ENCODE measurements around the gene OPN4. TPM values are rescaled to one million over a fixed set of nuclear protein-coding genes. Genes with fewer than 3 reads are reported as not detected.

Gene OPN4
- total RNA-seq, 1 experiment from 2014 or later, result not detected

DNA sequence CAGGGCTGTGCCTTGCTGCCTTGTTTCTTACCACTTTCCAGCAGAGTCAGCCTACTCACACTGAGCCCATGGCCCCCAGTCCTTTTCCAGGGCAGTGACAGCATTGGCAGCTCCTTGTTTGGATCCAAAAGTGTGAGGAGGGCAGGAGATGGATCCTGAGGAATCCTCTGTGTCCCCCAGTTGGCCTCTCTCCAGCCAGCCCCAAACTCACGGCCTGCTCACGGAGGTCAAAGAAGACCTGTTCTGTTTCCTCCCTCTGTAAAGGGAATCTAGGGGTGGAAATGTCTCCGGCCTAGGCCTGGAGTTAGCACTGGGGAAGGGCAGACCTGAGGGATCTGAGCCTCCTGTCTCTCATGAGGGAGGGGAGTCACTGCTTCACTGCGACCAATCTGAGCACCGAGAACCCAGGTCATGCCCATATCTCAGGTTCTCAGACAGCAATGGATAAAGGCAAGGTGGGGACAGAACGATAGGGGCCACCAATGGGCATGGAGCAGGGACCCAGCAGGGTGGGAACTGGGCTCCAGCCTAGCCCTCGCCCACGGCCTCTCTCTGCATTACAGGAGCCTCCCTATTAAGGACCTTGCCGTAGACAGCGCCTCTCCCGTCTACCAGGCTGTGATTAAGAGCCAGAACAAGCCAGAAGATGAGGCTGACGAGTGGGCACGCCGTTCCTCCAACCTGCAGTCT, 37.1 kb downstream of the OPN4 start:
- Histone ChIP-seq H3K4me3 (ENCODE audit: low read depth, low read length, poor library complexity, severe bottlenecking) (no peak overlapping the region), H3K4me1 (ENCODE audit: insufficient read depth, low read length, poor library complexity, severe bottlenecking) (peaks cover 23% of the 10 kb centered on the region), H3K9me3 (ENCODE audit: low read depth, low read length, poor library complexity, severe bottlenecking) (no peaks in the 10 kb centered on the region), H3K27ac (ENCODE audit: low read depth, low read length, poor library complexity, severe bottlenecking) (no peak overlapping the region), H3K36me3 (ENCODE audit: insufficient read depth, low read length, poor library complexity, severe bottlenecking) (no peaks in the 10 kb centered on the region), H3K27me3 (replicated peaks; ENCODE audit: insufficient read depth, low read depth, low read length, poor library complexity) (no peaks in the 10 kb centered on the region)
- DNase-seq (ENCODE audit: low spot score), result no peak
- POLR2A ChIA-PET (ENCODE audit: low non-redundant PET), result no interaction called here
- CTCF ChIA-PET, result interaction anchor here (0.6 kb wide), 1 partner anchor 43 kb away, joined by 3 read pairs; no protein-coding TSS in a partner anchor
- TF ChIP-seq CTCF (conservative IDR thresholded peaks at IDR 0.05; ENCODE audit: low read depth, low read length) (no peak), EZH2 (IDR thresholded peaks at IDR 0.05; ENCODE audit: borderline replicate concordance, low read depth, low read length, poor library complexity, severe bottlenecking) (no peak)
- intact Hi-C loops (cut with micrococcal nuclease; ENCODE audit: unreplicated experiment), result no loop called here
- BruUV-seq (replicated peaks), result no TSS peak

DNA sequence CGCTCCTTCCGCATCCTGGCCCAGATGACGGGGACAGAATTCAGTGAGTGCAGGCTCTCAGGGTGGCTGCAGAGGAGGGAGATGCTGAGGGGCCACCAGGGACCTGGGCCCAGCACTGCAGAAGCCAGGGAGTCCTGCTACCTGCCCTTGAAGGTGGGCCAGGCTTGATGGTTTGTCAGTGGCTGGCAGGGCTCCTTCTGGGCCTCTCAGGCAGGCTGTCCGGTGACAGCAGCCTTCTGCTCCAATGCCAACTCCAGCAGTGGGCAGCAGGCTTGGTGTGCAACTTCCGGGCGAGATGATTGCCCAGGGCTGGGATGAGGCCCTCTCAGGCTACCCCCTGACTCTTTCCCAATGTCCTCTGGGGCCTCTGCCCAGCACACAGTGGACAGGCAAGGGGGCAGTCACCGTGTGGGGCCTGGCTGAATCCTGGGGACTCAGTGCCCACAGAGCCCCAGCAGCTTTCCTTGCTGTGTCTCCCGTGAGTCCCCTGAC, 37.7 kb downstream of the OPN4 start:
- Histone ChIP-seq H3K27me3 (replicated peaks; ENCODE audit: insufficient read depth, low read depth, low read length, poor library complexity) (no peaks in the 10 kb centered on the region), H3K9me3 (ENCODE audit: low read depth, low read length, poor library complexity, severe bottlenecking) (no peaks in the 10 kb centered on the region), H3K4me1 (ENCODE audit: insufficient read depth, low read length, poor library complexity, severe bottlenecking) (peaks cover 23% of the 10 kb centered on the region), H3K27ac (ENCODE audit: low read depth, low read length, poor library complexity, severe bottlenecking) (no peak overlapping the region), H3K36me3 (ENCODE audit: insufficient read depth, low read length, poor library complexity, severe bottlenecking) (no peaks in the 10 kb centered on the region), H3K4me3 (ENCODE audit: low read depth, low read length, poor library complexity, severe bottlenecking) (no peak overlapping the region)
- POLR2A ChIA-PET (ENCODE audit: low non-redundant PET), result no interaction called here
- DNase-seq (ENCODE audit: low spot score), result no peak
- TF ChIP-seq CTCF (conservative IDR thresholded peaks at IDR 0.05; ENCODE audit: low read depth, low read length), result no peak
- no peak for TF ChIP-seq EZH2 (IDR thresholded peaks at IDR 0.05; ENCODE audit: borderline replicate concordance, low read depth, low read length, poor library complexity, severe bottlenecking)
- BruUV-seq (replicated peaks), result no TSS peak
- intact Hi-C loops (cut with micrococcal nuclease; ENCODE audit: unreplicated experiment), result no loop called here
- CTCF ChIA-PET, result no interaction called here

DNA sequence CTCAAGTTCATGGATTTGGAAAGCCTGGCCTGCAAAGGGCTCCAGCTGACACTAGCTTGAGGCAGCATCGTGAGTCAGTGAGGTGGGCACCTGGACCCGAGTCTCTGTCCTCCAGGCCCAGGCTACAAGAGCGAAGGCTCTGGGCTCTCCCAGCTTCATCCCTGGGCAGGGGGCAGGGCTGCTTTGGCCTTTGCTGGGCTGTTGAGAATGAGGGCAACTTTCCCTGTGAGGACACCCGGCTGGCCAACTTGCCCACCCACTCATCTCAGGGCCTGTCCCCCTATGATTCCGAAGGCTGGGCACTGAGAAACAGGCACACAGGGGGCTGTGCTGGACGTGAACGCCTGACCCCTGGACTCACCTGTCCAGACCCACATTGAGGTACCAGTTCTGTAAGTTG, 38.3 kb downstream of the OPN4 start:
- no peak for DNase-seq (ENCODE audit: low spot score)
- H3K4me1 ChIP-seq (ENCODE audit: insufficient read depth, low read length, poor library complexity, severe bottlenecking), result peaks cover 23% of the 10 kb centered on the region
- POLR2A ChIA-PET (ENCODE audit: low non-redundant PET), result no interaction called here
- intact Hi-C loops (cut with micrococcal nuclease; ENCODE audit: unreplicated experiment), result no loop called here
- H3K9me3 ChIP-seq (ENCODE audit: low read depth, low read length, poor library complexity, severe bottlenecking), result no peaks in the 10 kb centered on the region
- CTCF ChIA-PET, result interaction anchor here (0.6 to 1.6 kb wide), 3 partner anchors 8 to 238 kb away, joined by 3 to 15 read pairs (median 8); no protein-coding TSS in a partner anchor
- H3K27me3 ChIP-seq (replicated peaks; ENCODE audit: insufficient read depth, low read depth, low read length, poor library complexity), result no peaks in the 10 kb centered on the region
- no TSS peak for BruUV-seq (replicated peaks)
- no peak overlapping the region for H3K4me3 ChIP-seq (ENCODE audit: low read depth, low read length, poor library complexity, severe bottlenecking)
- TF ChIP-seq CTCF (conservative IDR thresholded peaks at IDR 0.05; ENCODE audit: low read depth, low read length) (no peak), EZH2 (IDR thresholded peaks at IDR 0.05; ENCODE audit: borderline replicate concordance, low read depth, low read length, poor library complexity, severe bottlenecking) (no peak)
- H3K36me3 ChIP-seq (ENCODE audit: insufficient read depth, low read length, poor library complexity, severe bottlenecking), result no peaks in the 10 kb centered on the region
- no peak overlapping the region for H3K27ac ChIP-seq (ENCODE audit: low read depth, low read length, poor library complexity, severe bottlenecking)

Data from A673 (cell line).